ENCODE measurements around the gene SLC12A8.

SLC12A8 gene

GRCh38 chr3:125213946-125214542 is 1.5 kb upstream of the SLC12A8 start:
- DNase-seq = peak; percentile 94

DNA sequence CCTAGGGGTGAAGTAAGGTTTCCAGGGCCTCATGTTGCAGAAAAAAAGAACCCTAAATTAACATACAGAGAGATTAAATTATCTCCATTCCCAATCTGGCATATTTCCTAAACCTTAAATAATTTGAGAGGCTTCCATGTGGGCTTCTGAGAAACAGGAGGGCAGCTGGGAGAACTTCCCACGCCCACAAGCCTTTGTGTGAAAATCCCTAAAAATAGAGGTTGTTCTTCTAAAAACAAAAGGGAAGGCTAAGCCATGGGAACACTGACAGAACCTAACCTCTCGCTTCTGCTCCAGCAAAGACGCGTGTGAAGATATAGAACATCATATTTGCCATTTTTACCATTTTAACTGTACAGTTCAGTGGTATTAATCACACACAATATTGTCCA is 812 bp upstream of the SLC12A8 start:
- no peak for DNase-seq

- DNase-seq = no peak
Observed at GRCh38 chr3:125212091-125212508, 448 bp downstream of the SLC12A8 start.

DNA sequence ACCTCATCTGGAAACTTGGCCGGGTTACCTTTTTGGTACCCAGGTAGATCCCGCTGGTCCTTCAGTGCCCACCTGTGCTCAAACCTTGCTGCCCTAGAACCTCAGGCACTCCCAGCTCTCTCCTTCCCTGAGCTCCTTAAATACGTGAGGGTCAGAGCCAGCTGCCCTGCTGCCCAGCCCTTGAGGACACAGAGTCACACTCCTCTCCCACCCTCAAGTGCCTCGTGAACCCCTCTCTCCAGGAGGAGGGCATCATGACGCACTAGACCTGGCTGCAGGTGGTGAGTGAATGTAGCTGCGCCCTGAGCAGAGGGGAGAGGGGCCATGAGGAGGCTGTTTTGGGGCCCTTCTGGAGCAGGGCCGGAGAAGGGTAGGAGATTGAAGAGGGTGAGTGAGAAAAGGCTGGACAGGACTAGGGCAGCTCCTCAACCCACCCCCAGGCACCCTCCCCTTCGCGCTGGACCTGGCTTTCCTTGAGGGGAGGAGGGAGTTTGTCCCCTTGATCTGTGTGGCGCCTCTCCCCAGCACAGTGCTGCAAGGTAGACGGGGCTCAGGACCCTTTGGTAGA is 941 bp downstream of the SLC12A8 start:
- DNase-seq = no peak

DNA sequence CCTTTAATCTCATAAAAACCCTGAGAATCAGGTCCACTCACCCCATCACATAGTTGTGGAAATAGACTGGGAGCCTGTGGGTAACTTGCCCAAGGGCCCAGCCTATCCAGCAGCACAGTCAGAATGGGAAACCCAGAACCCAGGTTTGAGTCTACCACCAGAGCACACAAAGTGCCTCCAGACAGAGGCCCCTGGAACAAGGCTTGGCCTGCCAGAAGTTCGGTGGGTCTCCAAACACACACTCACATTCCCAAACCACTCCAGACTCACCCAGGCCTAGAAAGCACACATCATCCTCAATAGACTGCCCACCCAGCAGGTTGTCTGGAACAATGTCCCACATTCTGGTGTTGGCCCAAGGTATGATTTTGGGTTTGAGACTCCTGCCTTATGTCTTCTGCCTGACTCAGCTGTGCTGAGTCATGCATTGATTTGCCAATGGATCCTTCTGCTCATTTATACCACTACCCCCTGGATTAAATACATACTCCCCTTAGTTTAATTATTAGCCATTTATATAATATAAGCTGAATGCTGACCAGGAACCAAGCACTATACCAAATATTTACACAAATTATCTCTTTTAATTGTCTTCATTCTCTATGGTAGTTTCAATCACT is 4.5 kb downstream of the SLC12A8 start:
- DNase-seq = no peak

DNA sequence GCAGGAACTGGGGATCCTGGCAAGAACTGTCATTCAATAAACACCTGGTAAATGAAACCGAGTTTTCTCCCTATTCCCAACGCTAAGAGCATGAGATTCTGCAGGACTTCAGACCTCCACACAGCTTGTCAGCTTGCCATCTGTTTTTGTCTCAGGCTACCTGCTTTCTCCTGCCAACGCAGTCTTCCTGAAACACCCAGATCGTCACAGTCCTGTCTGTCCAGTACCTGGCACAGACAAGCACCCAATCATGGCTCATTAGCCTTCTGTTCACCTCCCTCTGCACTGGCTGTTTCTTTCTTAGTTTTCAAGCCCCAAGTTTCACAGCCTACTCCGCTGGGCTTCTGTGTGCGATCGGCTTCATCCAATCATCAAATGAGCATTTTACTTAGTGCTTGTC is 5.0 kb downstream of the SLC12A8 start:
- no peak for DNase-seq

- no peak for DNase-seq
Observed at GRCh38 chr3:125206934-125207333, 5.6 kb downstream of the SLC12A8 start.

DNA sequence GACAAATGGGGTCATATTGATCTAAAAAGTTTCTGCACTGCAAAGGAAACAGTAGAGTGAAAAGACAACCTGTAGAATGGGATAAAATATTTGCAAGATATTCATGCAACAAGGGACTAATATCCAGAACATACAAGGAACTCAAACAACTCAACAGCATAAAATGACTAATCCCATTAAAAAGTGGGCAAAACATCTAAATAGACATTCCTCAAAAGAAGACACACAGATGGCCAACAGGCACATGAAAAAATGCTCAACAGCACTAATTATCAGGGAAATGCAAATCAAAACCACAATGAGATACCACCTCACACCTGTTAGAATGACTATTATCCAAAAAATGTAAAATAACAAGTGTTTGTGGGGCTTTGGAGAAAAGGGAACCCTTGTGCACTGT is 8.8 kb downstream of the SLC12A8 start:
- DNase-seq = no peak

DNA sequence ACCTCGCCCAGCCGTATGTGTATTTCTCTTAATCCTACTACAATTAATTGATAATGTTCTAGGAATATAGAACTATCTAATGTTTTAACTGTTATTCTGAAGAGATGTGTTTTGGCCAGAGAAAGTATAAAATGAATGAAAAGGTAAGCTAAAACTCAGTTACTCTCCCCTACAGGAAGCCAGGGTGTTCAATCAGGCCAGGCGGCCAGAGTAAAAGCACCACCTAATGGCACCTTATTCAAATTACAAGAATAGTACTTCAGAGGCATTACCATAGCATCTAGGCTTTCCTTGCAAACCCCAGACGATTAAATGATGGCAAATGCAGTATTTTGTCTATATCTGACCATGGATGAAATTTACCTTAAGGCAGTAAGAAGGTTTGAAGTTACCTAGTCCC is 10.4 kb downstream of the SLC12A8 start:
- no peak for DNase-seq

DNA sequence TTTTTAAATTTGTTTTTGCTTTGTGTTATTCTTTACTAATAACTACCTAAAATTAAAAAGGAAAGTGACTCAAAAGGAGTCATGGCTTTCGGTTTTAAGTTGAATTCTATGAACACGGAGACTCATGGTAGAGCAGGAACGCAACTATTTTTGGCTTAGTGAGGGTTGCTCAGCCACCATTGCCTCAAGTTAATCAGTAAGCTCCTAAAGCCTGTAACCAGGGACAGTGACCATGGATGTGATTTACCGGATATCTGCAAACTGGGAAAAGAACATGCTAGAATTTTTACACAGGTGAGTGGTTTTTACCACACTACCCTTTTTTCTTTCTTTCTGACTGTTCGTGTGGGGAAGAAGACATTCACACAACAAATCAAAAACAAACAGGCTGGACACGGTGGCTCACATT is 11.8 kb downstream of the SLC12A8 start:
- DNase-seq = no peak

GRCh38 chr3:125194849-125195601 is 17.5 kb downstream of the SLC12A8 start:
- peak; percentile 93 for DNase-seq

- no peak for DNase-seq
Observed at GRCh38 chr3:125194061-125194848, 18.3 kb downstream of the SLC12A8 start.

- no peak for DNase-seq
Observed at GRCh38 chr3:125192190-125193035, 20.1 kb downstream of the SLC12A8 start.

- no peak for DNase-seq
Observed at GRCh38 chr3:125191730-125192129, 20.8 kb downstream of the SLC12A8 start.

- DNase-seq = peak; percentile 62
Observed at GRCh38 chr3:125191256-125191655, 21.3 kb downstream of the SLC12A8 start.

- DNase-seq = no peak
Observed at GRCh38 chr3:125190786-125191185, 21.8 kb downstream of the SLC12A8 start.

- no peak for DNase-seq
Observed at GRCh38 chr3:125189378-125190165, 23.0 kb downstream of the SLC12A8 start.

DNA sequence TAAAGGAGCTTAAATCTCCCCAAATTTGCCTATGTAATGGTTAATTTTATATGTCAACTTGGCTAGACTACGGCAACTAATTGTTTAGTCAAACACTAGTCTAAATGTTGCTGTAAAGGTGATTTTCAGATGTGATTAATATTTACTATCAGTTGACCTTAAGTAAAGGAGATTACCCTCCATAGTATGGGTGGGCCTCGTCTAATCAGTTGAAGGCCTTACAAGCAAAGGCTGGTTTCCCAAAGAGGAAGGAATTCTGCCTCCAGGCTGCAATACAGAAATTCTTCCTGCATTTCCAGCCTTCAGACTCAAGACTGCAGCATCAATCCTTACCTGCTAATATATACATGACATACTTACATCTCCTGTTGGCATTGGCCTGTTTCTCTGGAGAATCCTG is 23.6 kb downstream of the SLC12A8 start:
- DNase-seq = no peak

GRCh38 chr3:125187599-125187910 is 25.0 kb downstream of the SLC12A8 start:
- DNase-seq = no peak

- no peak for DNase-seq
Observed at GRCh38 chr3:125186800-125187598, 25.5 kb downstream of the SLC12A8 start.
